CD4-positive, alpha-beta T cell (primary cell): ENCODE results near the gene APOBEC4. TPM values are rescaled to one million over a fixed set of nuclear protein-coding genes. Genes with fewer than 3 reads are reported as not detected.

ENCODE experiments used
- ATAC-seq: fragments of 200-7000 bp; cut with Tn5 transposase; one replicate; pipeline ENCODE4 v1.10.0; 2022; ENCODE audit warnings: mild to moderate bottlenecking; ENCODE audit not compliant: poor library complexity
- CTCF ChIA-PET: fragments of 350-600 bp; sonication (Branson Sonifier 250); formaldehyde crosslinking; loops from one replicate; lab custom pipeline; 2021; ENCODE audit warnings: antibody characterized with exemption, inconsistent platforms; lab: Charles Lee
- POLR2A ChIA-PET: fragments of 350-600 bp; sonication (Branson Sonifier 250); formaldehyde crosslinking; loops from one replicate; lab custom pipeline; 2021; ENCODE audit warnings: antibody characterized with exemption, inconsistent platforms; lab: Charles Lee
- DNase-seq, 14 experiments: peaks; one replicate each; pipeline ENCODE4 v3.0.0-alpha.2; 2013 to 2020; ENCODE audit warnings: mixed read lengths in 2 of 14
- H3K27ac ChIP-seq, 2 donors: one replicate each; pipeline versions ENCODE4 v1.5.1 to v1.7.0; 2013; ENCODE audit warnings: low read length in 2 of 2, low read depth in 1 of 2, mild to moderate bottlenecking in 1 of 2
- H3K27me3 ChIP-seq, 2 experiments: 1 replicate in 1 of 2; 2 replicates in 1 of 2; pipeline versions ENCODE4 v1.6.1 to v1.7.0; 2013; ENCODE audit warnings: low read length in 2 of 2, control low read depth in 1 of 2, mild to moderate bottlenecking in 1 of 2, moderate library complexity in 1 of 2; ENCODE audit not compliant: insufficient read depth in 2 of 2, control insufficient read depth in 1 of 2
- H3K36me3 ChIP-seq: one replicate; pipeline ENCODE4 v1.6.1; 2013; ENCODE audit warnings: low read length, control low read depth; ENCODE audit not compliant: insufficient read depth
- H3K4me1 ChIP-seq: one replicate; pipeline ENCODE4 v1.6.1; 2013; ENCODE audit warnings: low read length, control low read depth; ENCODE audit not compliant: insufficient read depth
- H3K4me3 ChIP-seq: one replicate; pipeline ENCODE4 v1.5.1; 2013; ENCODE audit warnings: mild to moderate bottlenecking, low read length, moderate library complexity
- H3K9me3 ChIP-seq, 2 experiments: 1 replicate in 1 of 2; 2 replicates in 1 of 2; pipeline versions ENCODE4 v1.6.1 to v1.7.0; 2013; ENCODE audit warnings: low read length in 2 of 2, mild to moderate bottlenecking in 2 of 2, control low read depth in 1 of 2, moderate library complexity in 1 of 2; ENCODE audit not compliant: control insufficient read depth in 1 of 2, insufficient read depth in 1 of 2
- H3K27ac Mint-ChIP-seq: one replicate; pipeline ENCODE4 v1.8.0; 2020; ENCODE audit warnings: mixed read lengths
- H3K27me3 Mint-ChIP-seq: one replicate; pipeline ENCODE4 v1.8.0; 2021; ENCODE audit warnings: mixed read lengths
- H3K36me3 Mint-ChIP-seq: one replicate; pipeline ENCODE4 v1.8.0; 2021; ENCODE audit warnings: low read depth, mixed read lengths
- H3K4me1 Mint-ChIP-seq: one replicate; pipeline ENCODE4 v1.8.0; 2021; ENCODE audit warnings: low read depth, mixed read lengths
- H3K4me3 Mint-ChIP-seq: one replicate; pipeline ENCODE4 v1.8.0; 2020; ENCODE audit warnings: mild to moderate bottlenecking, mixed read lengths
- H3K9me3 Mint-ChIP-seq: one replicate; pipeline ENCODE4 v1.8.0; 2020; ENCODE audit warnings: mixed read lengths
- intact Hi-C, 2 experiments: fragments of 100-400 bp; cut with DNase I in 1 of 2; cut with micrococcal nuclease in 1 of 2; formaldehyde crosslinking; loops; one replicate each; pipeline versions ENCODE4 v1.15.1 to v1.9.0; 2023 to 2025; cut with DNase I, micrococcal nuclease
- total RNA-seq, 174 experiments: library from RNA in 2 of 174; stranded (reverse) in 2 of 174; gene quantifications; one replicate each; pipeline ENCODE4 v1.2.3 and lab custom pipeline; 2021 to 2026
- TF ChIP-seq, protein P1 (sequence below): fragments of 200-600 bp; IDR thresholded peaks from one replicate; pipeline ENCODE4 v1.8.0; 2022; ENCODE audit warnings: antibody characterized with exemption, mild to moderate bottlenecking

APOBEC4 gene
- total RNA-seq, 2 experiments from 2014 or later, result not detected

GRCh38 chr1:183632964-183633363 lies 20.2 kb downstream of the APOBEC4 start:
- DNase-seq (peak in 2 of 14 experiments; percentile 24), ATAC-seq (no peak)
- Mint-ChIP-seq H3K27me3 (no peaks in the 10 kb centered on the region), H3K36me3 (peaks cover 58% of the 10 kb centered on the region), H3K9me3 (no peaks in the 10 kb centered on the region), H3K4me1 (peaks cover 78% of the 10 kb centered on the region), H3K4me3 (peak overlapping the region; percentile 91), H3K27ac (peak overlapping the region; percentile 94)
- no peaks in the 10 kb centered on the region for H3K9me3 ChIP-seq
- ChIA-PET CTCF (interaction anchor here (0.7 to 1.7 kb wide), 4 partner anchors 8 to 148 kb away, joined by 3 to 4 read pairs (median 4); no protein-coding TSS in a partner anchor), POLR2A (interaction anchor here (1.1 to 2.4 kb wide), 5 partner anchors 8 to 418 kb away, joined by 3 to 12 read pairs (median 5); partner anchors contain the start of genes SMG7 and TSEN15)
- H3K4me3 ChIP-seq, result peak overlapping the region; percentile 93
- intact Hi-C loops, result loop anchor here (5.0 to 10.0 kb wide), 6 partner anchors 791 to 1598 kb away; partner anchors contain the start of genes EDEM3 (in 1 of the 2), RNF2 (in 1 of the 2), SWT1 (in 1 of the 2) and TRMT1L (in 1 of the 2)
- no peak overlapping the region for H3K27ac ChIP-seq
- TF ChIP-seq, protein P1, sequence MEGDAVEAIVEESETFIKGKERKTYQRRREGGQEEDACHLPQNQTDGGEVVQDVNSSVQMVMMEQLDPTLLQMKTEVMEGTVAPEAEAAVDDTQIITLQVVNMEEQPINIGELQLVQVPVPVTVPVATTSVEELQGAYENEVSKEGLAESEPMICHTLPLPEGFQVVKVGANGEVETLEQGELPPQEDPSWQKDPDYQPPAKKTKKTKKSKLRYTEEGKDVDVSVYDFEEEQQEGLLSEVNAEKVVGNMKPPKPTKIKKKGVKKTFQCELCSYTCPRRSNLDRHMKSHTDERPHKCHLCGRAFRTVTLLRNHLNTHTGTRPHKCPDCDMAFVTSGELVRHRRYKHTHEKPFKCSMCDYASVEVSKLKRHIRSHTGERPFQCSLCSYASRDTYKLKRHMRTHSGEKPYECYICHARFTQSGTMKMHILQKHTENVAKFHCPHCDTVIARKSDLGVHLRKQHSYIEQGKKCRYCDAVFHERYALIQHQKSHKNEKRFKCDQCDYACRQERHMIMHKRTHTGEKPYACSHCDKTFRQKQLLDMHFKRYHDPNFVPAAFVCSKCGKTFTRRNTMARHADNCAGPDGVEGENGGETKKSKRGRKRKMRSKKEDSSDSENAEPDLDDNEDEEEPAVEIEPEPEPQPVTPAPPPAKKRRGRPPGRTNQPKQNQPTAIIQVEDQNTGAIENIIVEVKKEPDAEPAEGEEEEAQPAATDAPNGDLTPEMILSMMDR, result no peak
- peaks cover 41% of the 10 kb centered on the region for H3K36me3 ChIP-seq
- H3K4me1 ChIP-seq, result peaks cover 25% of the 10 kb centered on the region
- no peaks in the 10 kb centered on the region for H3K27me3 ChIP-seq

GRCh38 chr1:183632114-183632513 lies 21.0 kb downstream of the APOBEC4 start:
- no peak overlapping the region for H3K4me3 Mint-ChIP-seq
- H3K4me1 Mint-ChIP-seq, result peaks cover 75% of the 10 kb centered on the region
- Histone ChIP-seq H3K9me3 (no peaks in the 10 kb centered on the region), H3K27me3 (no peaks in the 10 kb centered on the region), H3K36me3 (peaks cover 46% of the 10 kb centered on the region), H3K4me1 (peaks cover 25% of the 10 kb centered on the region), H3K27ac (no peak overlapping the region), H3K4me3 (peak overlapping the region; percentile 93)
- H3K27me3 Mint-ChIP-seq, result no peaks in the 10 kb centered on the region
- no peak overlapping the region for H3K27ac Mint-ChIP-seq
- ATAC-seq, result no peak
- no peaks in the 10 kb centered on the region for H3K9me3 Mint-ChIP-seq
- TF ChIP-seq, protein P1, result no peak
- H3K36me3 Mint-ChIP-seq, result peaks cover 65% of the 10 kb centered on the region
- POLR2A ChIA-PET, result no interaction called here
- CTCF ChIA-PET, result interaction anchor here (0.7 kb wide), 2 partner anchors 23 to 71 kb away, joined by 3 to 5 read pairs; no protein-coding TSS in a partner anchor
- intact Hi-C loops, result loop anchor here (5.0 to 10.0 kb wide), 6 partner anchors 790 to 1597 kb away; partner anchors contain the start of genes EDEM3 (in 1 of the 2), RNF2 (in 1 of the 2), SWT1 (in 1 of the 2) and TRMT1L (in 1 of the 2)
- no peak for DNase-seq

DNA sequence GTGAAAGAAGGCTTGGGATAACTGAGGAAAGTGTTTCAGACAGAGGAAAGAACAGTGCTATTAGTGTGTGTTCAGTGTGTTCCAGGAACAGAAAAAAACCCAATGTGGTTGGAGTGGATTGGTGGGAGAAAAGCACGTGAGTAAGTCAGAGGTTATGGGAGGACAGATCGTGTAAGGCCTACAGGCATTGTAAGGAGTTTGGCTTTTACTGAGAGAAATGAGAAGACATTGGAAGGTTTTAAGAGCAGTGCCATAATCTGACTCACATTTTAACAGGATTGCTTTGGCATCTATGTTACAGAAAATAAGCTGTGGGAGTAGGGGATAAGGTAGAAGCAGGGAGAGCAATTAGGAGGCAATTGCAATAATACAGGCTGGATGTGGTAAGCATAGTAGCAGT lies 22.4 kb downstream of the APOBEC4 start:
- H3K27me3 Mint-ChIP-seq, result no peaks in the 10 kb centered on the region
- H3K4me3 Mint-ChIP-seq, result peak overlapping the region; percentile 78
- Histone ChIP-seq H3K36me3 (peaks cover 57% of the 10 kb centered on the region), H3K27ac (no peak overlapping the region), H3K27me3 (no peaks in the 10 kb centered on the region), H3K4me1 (peaks cover 18% of the 10 kb centered on the region), H3K9me3 (no peaks in the 10 kb centered on the region), H3K4me3 (no peak overlapping the region)
- H3K4me1 Mint-ChIP-seq, result peaks cover 61% of the 10 kb centered on the region
- TF ChIP-seq, protein P1, result no peak
- POLR2A ChIA-PET, result no interaction called here
- CTCF ChIA-PET, result interaction anchor here (0.9 to 1.6 kb wide), 2 partner anchors 21 to 24 kb away, joined by 3 to 4 read pairs; no protein-coding TSS in a partner anchor
- DNase-seq (peak in 1 of 14 experiments; percentile 20), ATAC-seq (no peak)
- intact Hi-C loops, result loop anchor here (5.0 to 10.0 kb wide), 6 partner anchors 788 to 1596 kb away; partner anchors contain the start of genes EDEM3 (in 1 of the 2), RNF2 (in 1 of the 2), SWT1 (in 1 of the 2) and TRMT1L (in 1 of the 2)
- H3K36me3 Mint-ChIP-seq, result peaks cover 68% of the 10 kb centered on the region
- no peaks in the 10 kb centered on the region for H3K9me3 Mint-ChIP-seq
- H3K27ac Mint-ChIP-seq, result peak overlapping the region; percentile 61
